ENCODE measurements around the gene LRFN4.

LRFN4 gene

GRCh38 chr11:66845143-66845875 lies 11.6 kb upstream of the LRFN4 start:
- DNase-seq (ENCODE audit: low spot score): no peak

- DNase-seq (ENCODE audit: low spot score): no peak
Measured at GRCh38 chr11:66845876-66846212, 11.0 kb upstream of the LRFN4 start.

GRCh38 chr11:66846671-66847091 lies 10.2 kb upstream of the LRFN4 start:
- no peak for DNase-seq (ENCODE audit: low spot score)

GRCh38 chr11:66847461-66848232 lies 9.2 kb upstream of the LRFN4 start:
- DNase-seq (ENCODE audit: low spot score): no peak

GRCh38 chr11:66848671-66849500 lies 8.0 kb upstream of the LRFN4 start:
- no peak for DNase-seq (ENCODE audit: low spot score)

- DNase-seq (ENCODE audit: low spot score): no peak
Measured at GRCh38 chr11:66849501-66850234, 7.2 kb upstream of the LRFN4 start.

- no peak for DNase-seq (ENCODE audit: low spot score)
Measured at GRCh38 chr11:66850235-66850587, 6.7 kb upstream of the LRFN4 start.

GRCh38 chr11:66850588-66851238 lies 6.2 kb upstream of the LRFN4 start:
- DNase-seq (ENCODE audit: low spot score): no peak

GRCh38 chr11:66851239-66851596 lies 5.6 kb upstream of the LRFN4 start:
- DNase-seq (ENCODE audit: low spot score): no peak

- no peak for DNase-seq (ENCODE audit: low spot score)
Measured at GRCh38 chr11:66851698-66852465, 5.0 kb upstream of the LRFN4 start.

GRCh38 chr11:66852466-66853241 lies 4.2 kb upstream of the LRFN4 start:
- DNase-seq (ENCODE audit: low spot score): no peak

- DNase-seq (ENCODE audit: low spot score): no peak
Measured at GRCh38 chr11:66853242-66854229, 3.3 kb upstream of the LRFN4 start.

GRCh38 chr11:66854231-66854661 lies 2.6 kb upstream of the LRFN4 start:
- no peak for DNase-seq (ENCODE audit: low spot score)

- no peak for DNase-seq (ENCODE audit: low spot score)
Measured at GRCh38 chr11:66854729-66855211, 2.1 kb upstream of the LRFN4 start.

GRCh38 chr11:66855574-66856495 lies 1.0 kb upstream of the LRFN4 start:
- DNase-seq (ENCODE audit: low spot score): peak; percentile 93

- DNase-seq (ENCODE audit: low spot score): no peak
Measured at GRCh38 chr11:66857234-66857926, 516 bp downstream of the LRFN4 start.

- DNase-seq (ENCODE audit: low spot score): no peak
Measured at GRCh38 chr11:66857927-66858185, 992 bp downstream of the LRFN4 start.

Data from pons (tissue), 1 donor.